Measurements from ENCODE around the gene FKRP. TPM values are rescaled to one million over a fixed set of nuclear protein-coding genes. Genes with fewer than 3 reads are reported as not detected.

Gene FKRP
- total RNA-seq, 1 experiment from 2014 or later, result 33.1 TPM

DNA sequence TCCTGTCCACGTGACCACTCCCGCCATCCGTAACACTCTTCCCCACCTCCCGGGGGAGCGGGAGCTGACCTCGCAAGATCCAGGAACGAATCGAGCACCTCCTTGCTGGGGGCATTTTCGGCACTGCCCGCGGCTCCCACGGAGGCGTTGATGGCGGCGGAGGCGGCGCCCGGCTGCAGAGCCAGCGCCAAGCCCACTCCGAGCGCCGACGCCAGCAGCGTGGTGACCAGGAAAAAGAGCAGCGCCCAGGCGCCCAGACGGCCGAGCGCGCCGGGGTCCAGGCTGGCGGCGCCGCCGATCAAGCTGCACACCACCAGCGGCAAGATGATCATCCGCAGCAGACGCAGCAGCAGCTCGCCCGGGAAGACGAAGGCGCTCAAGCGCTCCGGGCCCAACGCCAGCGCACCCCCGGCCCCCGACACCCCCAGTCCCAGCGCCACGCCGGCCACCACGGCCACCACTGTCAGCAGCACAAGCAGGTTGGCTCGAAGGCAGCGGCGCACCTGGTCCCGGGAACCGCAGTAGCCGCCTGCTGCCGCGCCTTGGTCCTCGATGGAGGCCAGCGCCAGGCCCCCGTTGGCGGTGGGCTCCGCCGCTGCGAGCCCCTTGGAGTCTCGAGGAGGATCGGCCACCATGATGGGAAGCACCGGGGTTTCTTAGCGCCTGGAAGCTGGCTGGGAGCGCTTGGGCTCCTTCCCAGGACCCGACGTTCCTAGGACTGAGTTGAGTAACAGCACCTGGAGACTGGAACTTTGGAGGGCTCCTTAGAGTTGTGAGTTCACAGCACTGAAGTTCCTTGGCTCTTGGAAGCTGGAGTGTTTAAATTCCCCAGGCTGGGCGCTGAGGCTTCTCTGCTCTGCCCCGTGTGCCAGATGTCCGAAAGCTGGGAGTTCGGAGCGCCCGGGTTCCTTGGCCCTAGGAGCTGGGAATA is 41.7 kb downstream of the FKRP start:
- Mint-ChIP-seq H3K36me3 (ENCODE audit: insufficient read depth, unreplicated experiment) (peaks cover 63% of the 10 kb centered on the region), H3K9me3 (ENCODE audit: unreplicated experiment) (no peaks in the 10 kb centered on the region), H3K27ac (ENCODE audit: unreplicated experiment) (peak overlapping the region; percentile 99), H3K4me1 (ENCODE audit: low read depth, unreplicated experiment) (peaks cover 49% of the 10 kb centered on the region), H3K27me3 (ENCODE audit: insufficient read depth, unreplicated experiment) (no peaks in the 10 kb centered on the region), H3K4me3 (ENCODE audit: unreplicated experiment) (peak overlapping the region; percentile 99)
- POLR2A ChIA-PET, result interaction anchor here (0.7 to 1.0 kb wide), 2 partner anchors 16 to 73 kb away, joined by 3 read pairs; no protein-coding TSS in a partner anchor
- Histone ChIP-seq H3K4me1 (peaks cover 31% of the 10 kb centered on the region), H3K4me3 (ENCODE audit: low read depth, low read length) (peak overlapping the region; percentile 84), H3K9me3 (no peaks in the 10 kb centered on the region), H3K36me3 (ENCODE audit: control insufficient read depth, insufficient read depth, low read length) (peaks cover 13% of the 10 kb centered on the region), H3K27me3 (replicated peaks; ENCODE audit: control insufficient read depth, insufficient read depth, low read length) (no peaks in the 10 kb centered on the region)
- peak; percentile 79 to 81 for DNase-seq
- TSS peak; percentile 53 for BruUV-seq (replicated peaks)
- intact Hi-C loops (cut with micrococcal nuclease; ENCODE audit: unreplicated experiment), result loop anchor here (1.0 to 2.0 kb wide), 3 partner anchors 16 to 63 kb away; partner anchors contain the start of gene AP2S1
- CTCF ChIA-PET, result interaction anchor here (0.5 to 1.2 kb wide), 3 partner anchors 11 to 392 kb away, joined by 3 read pairs; no protein-coding TSS in a partner anchor
- TF ChIP-seq, protein P1, sequence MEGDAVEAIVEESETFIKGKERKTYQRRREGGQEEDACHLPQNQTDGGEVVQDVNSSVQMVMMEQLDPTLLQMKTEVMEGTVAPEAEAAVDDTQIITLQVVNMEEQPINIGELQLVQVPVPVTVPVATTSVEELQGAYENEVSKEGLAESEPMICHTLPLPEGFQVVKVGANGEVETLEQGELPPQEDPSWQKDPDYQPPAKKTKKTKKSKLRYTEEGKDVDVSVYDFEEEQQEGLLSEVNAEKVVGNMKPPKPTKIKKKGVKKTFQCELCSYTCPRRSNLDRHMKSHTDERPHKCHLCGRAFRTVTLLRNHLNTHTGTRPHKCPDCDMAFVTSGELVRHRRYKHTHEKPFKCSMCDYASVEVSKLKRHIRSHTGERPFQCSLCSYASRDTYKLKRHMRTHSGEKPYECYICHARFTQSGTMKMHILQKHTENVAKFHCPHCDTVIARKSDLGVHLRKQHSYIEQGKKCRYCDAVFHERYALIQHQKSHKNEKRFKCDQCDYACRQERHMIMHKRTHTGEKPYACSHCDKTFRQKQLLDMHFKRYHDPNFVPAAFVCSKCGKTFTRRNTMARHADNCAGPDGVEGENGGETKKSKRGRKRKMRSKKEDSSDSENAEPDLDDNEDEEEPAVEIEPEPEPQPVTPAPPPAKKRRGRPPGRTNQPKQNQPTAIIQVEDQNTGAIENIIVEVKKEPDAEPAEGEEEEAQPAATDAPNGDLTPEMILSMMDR (IDR thresholded peaks at IDR 0.05; ENCODE audit: insufficient read depth in 1 of 2, low read depth in 1 of 2, low read length in 1 of 2, severe bottlenecking in 1 of 2, unreplicated experiment in 1 of 2), result no peak

DNA sequence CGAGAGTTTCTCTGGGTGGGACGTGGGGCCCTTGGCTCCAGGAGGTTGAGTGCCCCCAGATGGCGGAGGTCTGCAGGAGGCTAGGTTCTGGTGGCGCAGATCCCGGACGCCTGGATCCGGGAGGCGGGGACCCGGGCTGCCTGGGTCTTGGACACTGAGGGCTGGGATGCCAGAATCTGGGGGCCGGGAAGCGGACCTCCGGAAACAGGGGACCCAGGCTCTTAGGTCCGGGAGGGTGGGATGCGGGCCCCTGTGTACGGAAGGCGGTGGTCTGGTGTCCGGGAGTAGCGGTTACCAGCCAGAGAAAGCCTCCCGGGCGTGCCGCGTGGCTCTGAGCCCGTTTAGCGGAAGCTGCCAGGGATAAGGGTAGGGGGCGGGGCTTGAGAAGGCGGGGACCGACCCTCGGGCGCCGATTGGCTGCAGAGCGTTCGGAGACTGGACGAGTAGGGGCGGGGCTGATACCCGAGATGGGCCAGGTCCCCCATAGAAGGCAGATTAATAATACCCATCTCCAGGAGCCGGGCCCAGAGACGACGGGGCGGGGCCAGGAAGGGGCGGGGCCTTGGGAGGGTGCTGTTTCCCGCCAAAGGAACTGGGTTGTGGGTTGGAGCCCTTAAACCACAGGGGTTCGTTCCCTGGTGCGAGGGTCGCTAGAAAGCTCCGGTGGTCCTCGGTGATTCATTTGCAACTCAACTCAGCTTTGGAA is 42.6 kb downstream of the FKRP start, which contains the start of gene SLC1A5:
SLC1A5 (minus strand) TSS at position 333 of the 706 bp plus-strand sequence. CDS start 629 bp downstream, outside the sequence.
- peaks cover 34% of the 10 kb centered on the region for H3K4me1 ChIP-seq
- Mint-ChIP-seq H3K9me3 (ENCODE audit: unreplicated experiment) (no peaks in the 10 kb centered on the region), H3K4me3 (ENCODE audit: unreplicated experiment) (peak within 1 kb of the TSS; percentile 99), H3K27ac (ENCODE audit: unreplicated experiment) (peak within 1 kb of the TSS; percentile 99), H3K4me1 (ENCODE audit: low read depth, unreplicated experiment) (peaks cover 42% of the 10 kb centered on the region), H3K27me3 (ENCODE audit: insufficient read depth, unreplicated experiment) (no peaks in the 10 kb centered on the region), H3K36me3 (ENCODE audit: insufficient read depth, unreplicated experiment) (peaks cover 54% of the 10 kb centered on the region)
- H3K27me3 ChIP-seq (replicated peaks; ENCODE audit: control insufficient read depth, insufficient read depth, low read length), result no peaks in the 10 kb centered on the region
- intact Hi-C loops (cut with micrococcal nuclease; ENCODE audit: unreplicated experiment), result loop anchor here (1.0 to 2.0 kb wide), 2 partner anchors 15 to 62 kb away; partner anchors contain the start of gene AP2S1
- peaks cover 10% of the 10 kb centered on the region for H3K36me3 ChIP-seq (ENCODE audit: control insufficient read depth, insufficient read depth, low read length)
- ChIA-PET POLR2A (interaction anchor here (0.5 to 1.0 kb wide), 12 partner anchors 8 to 1589 kb away, joined by 3 to 11 read pairs (median 4); partner anchors contain the start of genes ARHGAP35, CCDC9 and FBXO46), CTCF (interaction anchor here (0.7 kb wide), 1 partner anchor 42 kb away, joined by 3 read pairs; no protein-coding TSS in a partner anchor)
- peak; percentile 99 for DNase-seq
- TF ChIP-seq, protein P1 (IDR thresholded peaks at IDR 0.05; ENCODE audit: insufficient read depth in 1 of 2, low read depth in 1 of 2, low read length in 1 of 2, severe bottlenecking in 1 of 2, unreplicated experiment in 1 of 2), result no peak
- H3K4me3 ChIP-seq (ENCODE audit: low read depth, low read length), result peak within 1 kb of the TSS; percentile 84
- BruUV-seq (replicated peaks), result no TSS peak
- no peaks in the 10 kb centered on the region for H3K9me3 ChIP-seq

DNA sequence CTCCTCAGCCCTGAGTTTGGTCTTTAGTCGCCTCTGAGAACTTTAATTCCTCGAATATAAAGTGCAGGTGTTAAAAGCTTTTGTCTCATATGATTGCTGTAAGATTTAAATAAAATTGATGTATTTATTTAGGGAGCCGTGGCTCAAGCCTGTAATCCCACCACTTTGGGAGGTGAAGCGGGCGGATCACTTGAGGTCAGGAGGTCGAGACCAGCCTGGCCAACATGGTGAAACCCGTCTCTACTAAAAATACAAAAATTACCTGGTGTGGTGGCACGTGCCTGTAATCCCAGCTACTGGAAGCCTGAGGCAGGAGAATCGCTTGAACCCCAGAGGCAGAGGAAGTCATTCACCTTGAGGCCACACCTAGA is 43.1 kb downstream of the FKRP start:
- BruUV-seq (replicated peaks), result no TSS peak
- Mint-ChIP-seq H3K27me3 (ENCODE audit: insufficient read depth, unreplicated experiment) (no peaks in the 10 kb centered on the region), H3K27ac (ENCODE audit: unreplicated experiment) (no peak overlapping the region), H3K4me3 (ENCODE audit: unreplicated experiment) (peak overlapping the region; percentile 37), H3K36me3 (ENCODE audit: insufficient read depth, unreplicated experiment) (peaks cover 49% of the 10 kb centered on the region), H3K4me1 (ENCODE audit: low read depth, unreplicated experiment) (peaks cover 37% of the 10 kb centered on the region), H3K9me3 (ENCODE audit: unreplicated experiment) (no peaks in the 10 kb centered on the region)
- CTCF ChIA-PET, result no interaction called here
- peaks cover 29% of the 10 kb centered on the region for H3K4me1 ChIP-seq
- H3K27me3 ChIP-seq (replicated peaks; ENCODE audit: control insufficient read depth, insufficient read depth, low read length), result no peaks in the 10 kb centered on the region
- POLR2A ChIA-PET, result interaction anchor here (0.5 to 1.0 kb wide), 11 partner anchors 7 to 1589 kb away, joined by 3 to 11 read pairs (median 4); partner anchors contain the start of genes ARHGAP35, CCDC9 and FBXO46
- H3K36me3 ChIP-seq (ENCODE audit: control insufficient read depth, insufficient read depth, low read length), result peaks cover 7% of the 10 kb centered on the region
- TF ChIP-seq, protein P1 (IDR thresholded peaks at IDR 0.05; ENCODE audit: insufficient read depth in 1 of 2, low read depth in 1 of 2, low read length in 1 of 2, severe bottlenecking in 1 of 2, unreplicated experiment in 1 of 2), result no peak
- DNase-seq, result no peak
- no peak overlapping the region for H3K4me3 ChIP-seq (ENCODE audit: low read depth, low read length)
- H3K9me3 ChIP-seq, result no peaks in the 10 kb centered on the region
- intact Hi-C loops (cut with micrococcal nuclease; ENCODE audit: unreplicated experiment), result loop anchor here (1.0 to 2.0 kb wide), 2 partner anchors 14 to 62 kb away; partner anchors contain the start of gene AP2S1
